Fibroblast of pulmonary artery (primary cell): Measurements from ENCODE around the gene NHSL1.

Experiments used
- DNase-seq: peaks from one replicate; pipeline ENCODE4 v3.0.0-alpha.2; 2010; ENCODE audit warnings: low read depth
- H3K4me3 ChIP-seq: replicated peaks from 2 replicates; pipeline ENCODE4 v1.5.1; 2011; ENCODE audit warnings: low read depth, mild to moderate bottlenecking, control low read depth, low read length, moderate library complexity
- CTCF ChIP-seq: IDR thresholded peaks from 2 replicates; pipeline ENCODE4 v1.5.1; 2011; ENCODE audit warnings: mild to moderate bottlenecking, control low read depth, low read length, inconsistent platforms; ENCODE audit errors: missing control alignments

The NHSL1 gene

GRCh38 chr6:138424004-138424904 lies 75.0 kb downstream of the NHSL1 start:
- H3K4me3 ChIP-seq = no peak overlapping the region
- no peak for DNase-seq
- no peak for TF ChIP-seq CTCF

- no peak overlapping the region for H3K4me3 ChIP-seq
- peak; percentile 37 for DNase-seq
- no peak for TF ChIP-seq CTCF
Measured at GRCh38 chr6:138422861-138423260, 76.4 kb downstream of the NHSL1 start.

GRCh38 chr6:138421608-138422007 lies 77.7 kb downstream of the NHSL1 start:
- no peak overlapping the region for H3K4me3 ChIP-seq
- TF ChIP-seq CTCF = no peak
- DNase-seq = no peak

GRCh38 chr6:138421089-138421488 lies 78.2 kb downstream of the NHSL1 start:
- no peak for DNase-seq
- H3K4me3 ChIP-seq = no peak overlapping the region
- no peak for TF ChIP-seq CTCF

- DNase-seq = no peak
- TF ChIP-seq CTCF = no peak
- no peak overlapping the region for H3K4me3 ChIP-seq
Measured at GRCh38 chr6:138420356-138420755, 78.9 kb downstream of the NHSL1 start.

- no peak for DNase-seq
- H3K4me3 ChIP-seq = no peak overlapping the region
- TF ChIP-seq CTCF = no peak
Measured at GRCh38 chr6:138419766-138420165, 79.5 kb downstream of the NHSL1 start.
